Smooth muscle cell (in vitro differentiated cells): ENCODE measurements around the gene RPL6. TPM values are rescaled to one million over a fixed set of nuclear protein-coding genes. Genes with fewer than 3 reads are reported as not detected.
"Not testable (repeated sequence)": the region's sequence is repeated elsewhere in the genome, so short reads cannot be mapped to it uniquely, and the experiment has no call there.

Source experiments
- DNase-seq: peaks from one replicate; lab custom pipeline; 2025; ENCODE audit not compliant: unreplicated experiment; lab: John Stamatoyannopoulos, UW
- H2AFZ ChIP-seq: fragments of 200-600 bp; sonication (generic); 2 replicates; pipeline ENCODE4 v1.6.0; 2016; ENCODE audit warnings: antibody characterized with exemption, low read depth, mild to moderate bottlenecking
- H3F3A ChIP-seq: fragments of 200-600 bp; sonication (generic); 2 replicates; pipeline ENCODE4 v1.6.0; 2017; ENCODE audit warnings: antibody characterized with exemption, low read depth
- H3K27ac ChIP-seq: fragments of 200-600 bp; sonication (generic); 2 replicates; pipeline ENCODE4 v1.5.1; 2016; ENCODE audit warnings: low read depth, mild to moderate bottlenecking
- H3K27me3 ChIP-seq: fragments of 200-600 bp; sonication (generic); 2 replicates; pipeline ENCODE4 v1.6.1; 2016; ENCODE audit warnings: low read depth, mild to moderate bottlenecking
- H3K36me3 ChIP-seq: fragments of 200-600 bp; sonication (generic); 2 replicates; pipeline ENCODE4 v1.5.1; 2016; ENCODE audit warnings: low read depth
- H3K4me1 ChIP-seq: fragments of 200-600 bp; sonication (generic); 2 replicates; pipeline ENCODE4 v1.5.1; 2016; ENCODE audit warnings: low read depth
- H3K4me2 ChIP-seq: fragments of 200-600 bp; sonication (generic); 2 replicates; pipeline ENCODE4 v1.6.0; 2016; ENCODE audit warnings: mild to moderate bottlenecking
- H3K4me3 ChIP-seq: fragments of 200-600 bp; sonication (generic); 2 replicates; pipeline ENCODE4 v1.5.1; 2016; ENCODE audit warnings: mild to moderate bottlenecking
- H3K79me2 ChIP-seq: fragments of 200-600 bp; sonication (generic); 2 replicates; pipeline ENCODE4 v1.6.0; 2016; ENCODE audit warnings: low read depth, mild to moderate bottlenecking
- H3K9ac ChIP-seq: fragments of 200-600 bp; sonication (generic); 2 replicates; pipeline ENCODE4 v1.6.0; 2016; ENCODE audit warnings: low read depth
- H3K9me3 ChIP-seq: fragments of 200-600 bp; sonication (generic); replicated peaks from 2 replicates; pipeline ENCODE4 v1.5.1; 2016; ENCODE audit warnings: low read depth
- H4K20me1 ChIP-seq: fragments of 200-600 bp; sonication (generic); 2 replicates; pipeline ENCODE4 v1.6.0; 2016; ENCODE audit warnings: low read depth
- WGBS: methylation state at CpG from one replicate; pipeline ENCODE4 v1.1.7; 2016; ENCODE audit warnings: low lambda C conversion rate; 5-methylcytosine and 5-hydroxymethylcytosine counted together
- polyA plus RNA-seq: library from polyadenylated mRNA; unstranded; fragments of >200 nt; fragmentation: Nextera tagmentation; extraction: Ambion mirVana; gene quantifications from 2 replicates; pipeline ENCODE4 v1.2.1, GENCODE V29; 2016
- total RNA-seq: library from RNA; depleted of rRNA; stranded (reverse); fragments of >200 nt; gene quantifications from 2 replicates; pipeline ENCODE4 v1.2.3, GENCODE V29; 2014
- TF ChIP-seq, protein P1 (sequence below): fragments of 200-600 bp; sonication (generic); IDR thresholded peaks from 2 replicates; pipeline ENCODE4 v1.5.1; 2017; ENCODE audit warnings: borderline replicate concordance, mild to moderate bottlenecking, antibody characterized with exemption; ENCODE audit not compliant: insufficient read depth, poor library complexity, severe bottlenecking

RPL6 gene
- total and polyA plus RNA-seq, 2 experiments from 2014 or later: 333 to 1,797 TPM

DNA sequence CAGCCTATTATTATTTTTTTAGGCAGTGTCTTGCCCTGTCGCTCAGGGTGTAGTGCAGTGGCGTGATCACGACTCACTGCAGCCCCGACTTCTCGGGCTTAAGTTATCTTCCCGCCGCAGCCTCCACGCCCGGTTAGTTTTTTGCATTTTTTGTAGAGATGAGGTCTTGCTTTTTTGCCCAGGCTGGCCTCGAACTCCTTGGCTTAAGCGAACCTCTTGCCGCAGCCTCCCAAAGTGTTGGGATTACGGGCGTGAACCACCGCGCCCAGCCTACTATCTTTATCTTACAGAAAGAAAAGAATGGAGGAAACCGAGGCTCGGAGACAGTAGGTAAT lies 8.8 kb upstream of the RPL6 start:
- Histone ChIP-seq H2AFZ (peak overlapping the region; percentile 64), H3K27ac (peak overlapping the region; percentile 97), H3K27me3 (no peaks in the 10 kb centered on the region), H3K9me3 (no peaks in the 10 kb centered on the region), H3K79me2 (peaks cover 51% of the 10 kb centered on the region), H3F3A (no peaks in the 10 kb centered on the region), H3K4me3 (peak overlapping the region; percentile 79), H3K36me3 (no peaks in the 10 kb centered on the region), H3K9ac (peak overlapping the region; percentile 100), H4K20me1 (peaks cover 37% of the 10 kb centered on the region), H3K4me1 (peaks cover 15% of the 10 kb centered on the region), H3K4me2 (peak overlapping the region; percentile 94)
- no peak for DNase-seq
- TF ChIP-seq, protein P1, sequence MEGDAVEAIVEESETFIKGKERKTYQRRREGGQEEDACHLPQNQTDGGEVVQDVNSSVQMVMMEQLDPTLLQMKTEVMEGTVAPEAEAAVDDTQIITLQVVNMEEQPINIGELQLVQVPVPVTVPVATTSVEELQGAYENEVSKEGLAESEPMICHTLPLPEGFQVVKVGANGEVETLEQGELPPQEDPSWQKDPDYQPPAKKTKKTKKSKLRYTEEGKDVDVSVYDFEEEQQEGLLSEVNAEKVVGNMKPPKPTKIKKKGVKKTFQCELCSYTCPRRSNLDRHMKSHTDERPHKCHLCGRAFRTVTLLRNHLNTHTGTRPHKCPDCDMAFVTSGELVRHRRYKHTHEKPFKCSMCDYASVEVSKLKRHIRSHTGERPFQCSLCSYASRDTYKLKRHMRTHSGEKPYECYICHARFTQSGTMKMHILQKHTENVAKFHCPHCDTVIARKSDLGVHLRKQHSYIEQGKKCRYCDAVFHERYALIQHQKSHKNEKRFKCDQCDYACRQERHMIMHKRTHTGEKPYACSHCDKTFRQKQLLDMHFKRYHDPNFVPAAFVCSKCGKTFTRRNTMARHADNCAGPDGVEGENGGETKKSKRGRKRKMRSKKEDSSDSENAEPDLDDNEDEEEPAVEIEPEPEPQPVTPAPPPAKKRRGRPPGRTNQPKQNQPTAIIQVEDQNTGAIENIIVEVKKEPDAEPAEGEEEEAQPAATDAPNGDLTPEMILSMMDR: no peak
- WGBS: 6% methylated on average over 18 of the region's 18 CpGs

DNA sequence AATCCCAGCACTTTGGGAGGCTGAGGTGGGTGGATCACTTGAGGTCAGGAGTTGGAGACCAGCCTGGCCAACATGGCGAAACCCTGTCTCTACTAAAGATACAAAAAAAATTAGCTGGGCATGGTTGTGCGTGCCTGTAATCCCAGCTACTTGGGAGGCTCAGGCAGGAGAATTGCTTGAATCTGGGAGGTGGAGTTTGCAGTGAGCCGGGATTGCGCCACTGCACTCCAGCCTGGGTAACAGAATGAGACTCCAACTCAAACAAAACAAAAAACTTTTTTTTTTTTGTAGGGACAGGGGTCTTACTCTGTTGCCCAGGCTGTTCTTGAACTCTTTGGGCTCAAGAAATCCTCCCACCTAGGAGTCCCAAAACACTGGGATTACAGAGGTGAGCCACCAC lies 6.1 kb upstream of the RPL6 start:
- not testable (repeated sequence) for H2AFZ ChIP-seq, H3K36me3 ChIP-seq, H3K4me2 ChIP-seq, H3K9ac ChIP-seq, H4K20me1 ChIP-seq, H3F3A ChIP-seq, H3K27ac ChIP-seq, H3K9me3 ChIP-seq, H3K27me3 ChIP-seq, DNase-seq, H3K4me3 ChIP-seq
- WGBS: 95% methylated on average over 4 of the region's 4 CpGs
- H3K4me1 ChIP-seq: peaks cover 14% of the 10 kb centered on the region
- peaks cover 23% of the 10 kb centered on the region for H3K79me2 ChIP-seq

DNA sequence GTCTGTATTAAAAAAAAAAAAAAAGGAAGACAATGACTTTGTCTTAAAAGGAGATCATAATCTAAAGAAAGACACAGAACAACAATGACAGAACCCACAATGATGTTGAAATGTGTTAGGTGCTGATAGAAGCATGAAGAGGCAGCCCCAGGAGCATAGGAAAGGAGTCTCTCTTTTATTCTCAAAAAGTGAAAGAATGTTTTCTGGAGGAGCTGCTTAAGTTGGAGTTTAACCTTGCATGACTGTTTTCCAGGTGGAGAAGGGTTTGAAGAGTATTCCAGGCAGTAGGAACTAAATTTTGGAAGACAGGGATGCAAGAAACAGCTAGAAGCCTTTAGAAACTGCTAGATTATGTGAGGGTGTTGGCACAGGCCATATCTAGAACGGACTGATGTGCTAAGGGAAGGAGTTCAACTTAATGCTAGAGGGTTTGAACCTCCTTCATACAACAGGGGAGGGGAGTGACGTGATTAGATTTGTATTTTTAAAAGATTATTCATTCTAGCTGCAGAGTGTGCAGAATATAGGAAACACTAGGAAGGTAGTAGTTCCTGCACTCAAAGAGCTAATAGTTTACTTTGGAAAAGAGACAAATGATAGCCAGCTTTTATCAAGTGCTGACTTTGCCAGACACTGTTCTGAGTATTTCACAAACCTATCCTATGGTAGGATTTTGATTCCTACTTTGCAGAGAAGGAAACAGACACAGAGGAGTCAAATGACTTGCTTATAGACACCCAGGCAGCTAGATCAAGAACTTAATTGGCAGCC lies 4.6 kb upstream of the RPL6 start:
- H3K27ac ChIP-seq: no peak overlapping the region

DNA sequence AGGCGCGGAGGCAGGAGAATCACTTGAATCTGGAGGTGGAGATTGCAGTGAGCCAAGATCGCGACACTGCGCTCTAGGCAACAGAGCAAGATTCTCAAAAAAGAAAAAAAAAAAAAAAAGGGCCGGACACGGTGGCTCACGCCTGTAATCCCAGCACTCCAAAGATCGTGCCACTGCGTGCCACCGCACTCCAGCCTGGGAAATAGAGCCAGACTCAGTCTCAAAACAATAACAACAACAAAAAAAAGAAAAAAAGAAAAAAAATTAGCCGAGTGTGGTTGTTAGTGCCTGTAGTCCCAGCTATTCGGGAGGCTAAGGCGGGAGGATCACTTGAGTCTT lies 470 bp upstream of the RPL6 start:
- H4K20me1 ChIP-seq: peaks cover 34% of the 10 kb centered on the region
- peak overlapping the region; percentile 87 for H3K4me3 ChIP-seq
- no peaks in the 10 kb centered on the region for H3K9me3 ChIP-seq
- peaks cover 24% of the 10 kb centered on the region for H3K79me2 ChIP-seq
- H3K27ac ChIP-seq: no peak overlapping the region
- no peaks in the 10 kb centered on the region for H3K27me3 ChIP-seq
- peak overlapping the region; percentile 74 for H2AFZ ChIP-seq
- TF ChIP-seq, protein P1: no peak
- H3K36me3 ChIP-seq: peaks cover 9% of the 10 kb centered on the region
- DNase-seq: no peak
- H3K9ac ChIP-seq: no peak overlapping the region
- H3F3A ChIP-seq: peaks cover 26% of the 10 kb centered on the region
- no peak overlapping the region for H3K4me2 ChIP-seq
- WGBS: 93% methylated on average over 14 of the region's 14 CpGs
- peaks cover 14% of the 10 kb centered on the region for H3K4me1 ChIP-seq

More for the DNA sequence above, 4.6 kb upstream of the RPL6 start:
- H3K4me3 ChIP-seq: no peak overlapping the region
- H3K27me3 ChIP-seq: no peaks in the 10 kb centered on the region
- WGBS: 57% methylated on average over 2 of the region's 2 CpGs
- H4K20me1 ChIP-seq: no peaks in the 10 kb centered on the region
- H3K9ac ChIP-seq: no peak overlapping the region
- no peaks in the 10 kb centered on the region for H3K9me3 ChIP-seq
- DNase-seq: no peak
- peaks cover 6% of the 10 kb centered on the region for H3K4me1 ChIP-seq
- peaks cover 4% of the 10 kb centered on the region for H3F3A ChIP-seq
- TF ChIP-seq, protein P1: no peak
- no peak overlapping the region for H2AFZ ChIP-seq
- H3K4me2 ChIP-seq: no peak overlapping the region
- no peaks in the 10 kb centered on the region for H3K36me3 ChIP-seq
- H3K79me2 ChIP-seq: peaks cover 13% of the 10 kb centered on the region
